ENCODE measurements around the gene RNU6-1. TPM values are rescaled to one million over a fixed set of nuclear protein-coding genes. Genes with fewer than 3 reads are reported as not detected.

The RNU6-1 gene
- total RNA-seq, 4 donors from 2014 or later, result not detected

GRCh38 chr15:67796196-67797127 is 43.4 kb downstream of the RNU6-1 start:
- H3K4me3 ChIP-seq, result no peak overlapping the region
- H3K27me3 ChIP-seq, result no peaks in the 10 kb centered on the region
- TF ChIP-seq POLR2AphosphoS5 (IDR thresholded peaks at IDR 0.05) (no peak), POLR2A (IDR thresholded peaks at IDR 0.05) (no peak), CTCF (IDR thresholded peaks at IDR 0.05) (no peak)
- DNase-seq (ENCODE audit: low spot score in 2 of 2), result no peak
- H3K36me3 ChIP-seq, result peaks cover 2% of the 10 kb centered on the region
- peaks cover 6% of the 10 kb centered on the region for H3K9me3 ChIP-seq
- H3K4me1 ChIP-seq, result no peaks in the 10 kb centered on the region
- no peak overlapping the region for H3K27ac ChIP-seq
- 91% methylated on average over 4 of the region's 4 CpGs for WGBS

GRCh38 chr15:67794832-67795574 is 44.8 kb downstream of the RNU6-1 start:
- DNase-seq (ENCODE audit: low spot score in 2 of 2), result no peak
- no peak overlapping the region for H3K4me3 ChIP-seq
- 85% methylated on average over 4 of the region's 4 CpGs for WGBS

GRCh38 chr15:67792250-67792942 is 47.4 kb downstream of the RNU6-1 start:
- Histone ChIP-seq H3K4me1 (no peaks in the 10 kb centered on the region), H3K9me3 (peaks cover 6% of the 10 kb centered on the region), H3K27ac (no peak overlapping the region), H3K4me3 (no peak overlapping the region), H3K36me3 (peaks cover 2% of the 10 kb centered on the region), H3K27me3 (no peaks in the 10 kb centered on the region)
- no peak for TF ChIP-seq CTCF (IDR thresholded peaks at IDR 0.05)
- TF ChIP-seq POLR2A (IDR thresholded peaks at IDR 0.05), result no peak
- no peak for TF ChIP-seq POLR2AphosphoS5 (IDR thresholded peaks at IDR 0.05)
- TF ChIP-seq EP300 (IDR thresholded peaks at IDR 0.05), result no peak
- 70% methylated on average over 8 of the region's 8 CpGs for WGBS
- no peak for DNase-seq (ENCODE audit: low spot score in 2 of 2)

More at GRCh38 chr15:67794832-67795574, 44.8 kb downstream of the RNU6-1 start:
- Histone ChIP-seq H3K36me3 (peaks cover 2% of the 10 kb centered on the region), H3K27ac (no peak overlapping the region), H3K27me3 (no peaks in the 10 kb centered on the region), H3K9me3 (peaks cover 6% of the 10 kb centered on the region), H3K4me1 (no peaks in the 10 kb centered on the region)
- TF ChIP-seq POLR2AphosphoS5 (IDR thresholded peaks at IDR 0.05) (no peak), EP300 (IDR thresholded peaks at IDR 0.05) (no peak), CTCF (IDR thresholded peaks at IDR 0.05) (no peak), POLR2A (IDR thresholded peaks at IDR 0.05) (no peak)

GRCh38 chr15:67790610-67791319 is 49.1 kb downstream of the RNU6-1 start:
- Histone ChIP-seq H3K9me3 (peaks cover 6% of the 10 kb centered on the region), H3K27me3 (no peaks in the 10 kb centered on the region), H3K36me3 (peaks cover 2% of the 10 kb centered on the region), H3K27ac (no peak overlapping the region), H3K4me1 (no peaks in the 10 kb centered on the region), H3K4me3 (no peak overlapping the region)
- TF ChIP-seq POLR2A (IDR thresholded peaks at IDR 0.05) (no peak), EP300 (IDR thresholded peaks at IDR 0.05) (no peak), POLR2AphosphoS5 (IDR thresholded peaks at IDR 0.05) (no peak), CTCF (IDR thresholded peaks at IDR 0.05) (no peak)
- no peak for DNase-seq (ENCODE audit: low spot score in 2 of 2)
- 95% methylated on average over 3 of the region's 3 CpGs for WGBS

Other genes with a start within 250 kb of the RNU6-1 start
- gene SKOR1, start 14.5 kb downstream of the RNU6-1 start, total RNA-seq, result 1 to 10 TPM; 1.1 to 2.3 (median 1.5) TPM
- 10 to 100 TPM; 43.7 to 71.5 (median 52.5) TPM for gene PIAS1, start 214.3 kb upstream of the RNU6-1 start, total RNA-seq

Measured in suprapubic skin (tissue), 4 donors.